Pons (tissue), 1 donor: ENCODE data around the gene MAP3K8.

Source experiments
- DNase-seq: peaks from one replicate; pipeline ENCODE4 v3.0.0-alpha.2; 2016; ENCODE audit warnings: low spot score

The MAP3K8 gene

GRCh38 chr10:30433730-30434272 lies at the start of gene MAP3K8:
TSS of gene MAP3K8 (plus strand) at chr10:30434184. CDS start at chr10:30438939, 4,755 bp downstream.
- DNase-seq, result peak; percentile 76

DNA sequence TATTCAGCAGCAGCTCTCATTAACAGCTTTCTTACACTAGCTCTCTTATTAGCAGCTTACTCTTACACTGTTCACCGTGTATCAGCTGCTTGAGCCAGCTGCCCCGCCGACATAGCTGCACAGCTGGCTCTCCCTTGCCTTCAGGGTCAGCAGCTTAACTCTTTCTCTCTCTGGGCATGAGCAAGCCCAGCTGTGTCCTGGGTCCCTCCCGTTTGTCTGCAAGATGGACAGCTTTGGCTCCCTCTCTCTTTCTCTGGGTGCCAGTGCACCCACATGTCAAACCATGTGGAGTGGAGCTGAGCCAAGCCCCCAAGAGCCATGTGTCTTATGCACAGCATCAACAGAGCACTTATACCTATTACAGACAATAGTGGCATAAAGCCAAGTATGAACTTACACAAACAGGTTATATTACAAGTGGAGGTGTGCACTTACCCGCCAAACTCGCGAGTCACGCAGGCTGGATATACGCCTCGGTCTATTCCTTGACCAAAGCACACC lies 49.2 kb upstream of the MAP3K8 start:
- DNase-seq, result peak; percentile 19

DNA sequence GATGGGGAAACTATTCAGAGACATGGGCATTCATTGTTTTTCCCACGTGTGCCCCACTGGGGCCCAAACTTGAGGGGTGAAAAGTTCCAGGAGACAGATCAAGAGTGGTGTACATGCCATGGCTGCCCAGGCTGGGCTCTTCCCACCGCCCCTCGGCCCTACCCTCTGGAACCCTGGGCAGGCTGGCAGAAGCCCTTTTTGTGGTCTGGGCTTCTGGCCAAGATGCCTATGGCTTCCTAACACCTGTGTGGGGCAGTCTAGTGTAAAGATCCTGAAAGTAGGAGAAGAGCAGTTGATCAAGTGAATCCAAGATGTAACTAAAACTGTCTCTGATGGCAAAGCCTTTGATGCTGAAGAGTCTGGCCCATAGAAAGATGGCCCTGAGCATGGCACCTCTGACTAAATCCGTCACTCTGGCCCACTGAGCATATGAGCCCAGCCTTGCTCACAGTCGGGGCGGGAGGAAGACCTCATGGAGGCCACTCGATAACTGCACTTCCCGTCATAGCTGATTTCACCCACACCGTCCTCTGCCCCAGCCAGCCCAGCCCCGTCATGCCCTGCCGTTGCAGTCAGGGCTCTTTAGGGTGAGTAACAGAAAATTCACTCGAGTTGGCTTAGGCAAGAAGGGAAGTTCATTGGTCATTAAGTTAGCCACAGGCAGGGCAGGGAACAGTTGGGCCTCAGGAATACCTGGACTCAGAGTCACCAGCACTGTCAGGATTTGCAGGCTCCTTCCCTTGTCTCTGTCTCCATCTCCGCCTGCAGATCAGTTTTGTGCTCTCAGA lies 47.0 kb upstream of the MAP3K8 start:
- DNase-seq, result no peak

GRCh38 chr10:30387646-30388243 lies 46.2 kb upstream of the MAP3K8 start:
- no peak for DNase-seq

GRCh38 chr10:30389543-30389942 lies 44.4 kb upstream of the MAP3K8 start:
- no peak for DNase-seq

DNA sequence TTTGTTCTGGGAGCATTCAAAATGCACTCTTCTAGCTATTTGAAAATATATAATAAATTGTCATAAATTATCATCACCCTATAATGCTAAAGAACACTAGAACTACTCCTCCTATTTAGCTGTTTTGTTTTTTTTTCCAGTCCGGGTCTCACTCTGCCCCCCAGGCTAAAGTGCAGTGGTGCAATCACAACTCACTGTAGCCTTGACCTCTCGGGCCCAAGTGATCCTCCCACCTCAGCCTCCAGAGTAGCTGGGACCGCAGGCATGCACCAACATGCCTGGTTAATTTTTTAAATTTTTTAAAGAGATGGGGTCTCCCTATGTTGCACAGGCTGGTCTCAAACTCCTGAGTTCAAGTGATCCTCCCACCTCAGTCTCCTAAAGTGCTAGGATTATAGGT lies 43.8 kb upstream of the MAP3K8 start:
- no peak for DNase-seq

DNA sequence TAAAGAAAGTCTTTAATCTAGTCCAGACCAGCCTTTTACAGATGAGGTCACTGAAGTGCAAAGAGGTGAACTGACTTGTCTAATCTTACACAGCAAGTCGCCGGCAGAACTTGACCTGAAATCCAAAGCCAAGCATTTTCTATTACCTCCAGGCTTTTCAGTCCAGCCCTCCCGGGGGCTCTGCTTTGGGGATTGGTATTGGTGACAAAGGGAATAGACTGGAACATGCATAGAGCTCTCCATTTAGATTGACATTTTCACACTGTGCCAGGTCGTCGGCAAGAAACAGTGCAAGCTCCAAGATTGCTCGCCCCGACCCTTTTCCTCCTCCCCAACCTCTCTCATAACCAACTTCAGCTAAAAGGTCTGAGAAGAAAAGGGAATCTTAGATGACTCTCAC lies 42.7 kb upstream of the MAP3K8 start:
- DNase-seq, result no peak

DNA sequence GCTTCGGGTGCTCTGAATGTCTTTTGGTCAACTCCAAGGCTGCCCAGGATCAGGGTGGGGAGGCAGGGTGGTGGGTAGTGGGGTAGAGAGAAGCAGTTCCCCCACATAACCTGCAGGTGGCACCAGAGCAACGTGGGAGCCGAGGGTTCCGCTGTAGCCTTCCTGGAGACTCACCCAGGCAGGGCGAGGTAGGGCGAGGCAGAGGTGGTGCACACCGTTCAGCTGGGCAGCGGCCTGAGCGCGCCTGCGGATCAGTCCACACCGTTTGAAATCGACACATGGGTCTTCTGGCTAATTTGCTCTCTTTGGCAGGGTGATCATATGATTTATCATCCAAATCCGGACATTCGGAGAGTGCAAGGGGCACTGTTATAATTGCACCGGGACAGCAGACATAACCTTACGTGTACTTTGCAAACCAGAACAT lies 41.4 kb upstream of the MAP3K8 start:
- peak; percentile 30 for DNase-seq

DNA sequence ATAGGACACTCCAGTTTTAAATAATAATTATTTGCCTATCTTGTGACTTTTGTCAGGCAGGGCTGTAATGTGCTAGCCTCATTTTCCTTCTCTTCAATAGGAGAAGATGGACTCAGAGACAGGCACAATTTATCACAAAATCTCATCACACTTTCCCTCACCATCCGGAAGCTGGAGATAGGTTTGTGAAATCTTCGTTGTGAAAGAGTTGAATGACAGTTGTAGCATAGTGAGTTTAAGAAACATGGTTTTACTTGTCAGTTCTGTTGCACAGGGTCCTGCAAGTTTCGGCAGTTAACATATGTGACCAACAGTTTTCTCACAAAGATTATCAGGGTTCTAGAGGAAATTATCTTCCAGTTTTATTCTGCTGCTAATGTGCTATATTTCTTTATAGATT lies 37.7 kb upstream of the MAP3K8 start:
- DNase-seq, result no peak

- DNase-seq, result no peak
Observed at GRCh38 chr10:30396698-30397097, 37.3 kb upstream of the MAP3K8 start.

GRCh38 chr10:30398193-30398592 lies 35.8 kb upstream of the MAP3K8 start:
- no peak for DNase-seq

DNA sequence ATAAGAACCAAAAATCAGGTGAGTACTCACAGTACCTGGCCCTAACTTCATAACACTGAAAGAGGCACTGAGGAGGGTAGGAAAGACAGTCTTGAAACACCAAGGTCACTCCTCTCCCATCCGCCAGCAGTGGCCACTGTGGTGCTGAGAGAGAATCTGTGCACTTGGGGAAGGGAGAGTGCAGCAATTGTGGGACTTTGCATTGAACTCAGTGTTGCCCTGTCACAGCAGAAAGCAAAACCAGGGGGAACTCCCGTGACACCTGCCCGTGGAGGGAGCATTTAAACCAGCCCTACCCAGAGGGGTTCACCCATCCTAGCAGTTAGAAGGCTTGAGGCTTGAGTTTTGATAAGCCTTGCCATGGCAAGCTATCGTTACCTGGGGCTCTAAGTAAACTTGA lies 35.2 kb upstream of the MAP3K8 start:
- no peak for DNase-seq

DNA sequence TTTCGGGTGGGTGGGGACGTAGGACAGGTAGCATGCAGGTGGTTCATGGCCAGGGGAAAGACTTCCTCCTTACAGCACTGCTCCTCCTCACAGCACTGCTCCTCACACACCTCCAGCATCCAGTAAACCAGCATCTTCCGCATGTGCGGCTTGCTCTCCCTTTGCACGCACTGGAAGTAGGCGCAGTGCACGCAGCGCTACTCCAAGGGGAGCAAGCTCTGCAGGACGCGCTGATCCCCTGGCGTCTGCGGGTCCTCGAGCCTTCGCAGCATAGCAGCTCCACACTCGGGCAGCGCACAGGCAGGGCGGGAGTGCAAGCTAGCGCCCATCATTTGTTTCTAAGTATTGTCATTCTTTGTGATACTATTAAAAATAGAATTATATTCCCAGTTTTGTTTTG lies 30.5 kb upstream of the MAP3K8 start:
- DNase-seq, result no peak

DNA sequence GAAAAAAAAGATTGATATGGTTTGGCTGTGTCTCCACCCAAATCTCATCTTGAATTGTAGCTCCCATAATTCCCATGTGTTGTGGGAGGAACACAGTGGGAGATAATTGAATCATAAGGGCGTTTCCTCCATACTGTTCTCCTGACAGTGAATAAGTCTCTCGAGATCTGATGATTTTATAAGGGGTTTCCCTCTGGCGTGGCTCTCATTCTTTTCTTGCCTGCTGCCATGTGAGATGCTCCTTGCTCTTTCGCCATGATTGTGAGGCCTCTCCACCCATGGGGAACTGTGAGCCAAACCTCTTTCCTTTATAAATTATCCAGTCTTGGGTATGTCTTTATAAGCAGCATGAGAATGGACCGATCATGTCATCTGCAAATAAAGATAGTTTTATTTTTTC lies 29.4 kb upstream of the MAP3K8 start:
- no peak for DNase-seq

DNA sequence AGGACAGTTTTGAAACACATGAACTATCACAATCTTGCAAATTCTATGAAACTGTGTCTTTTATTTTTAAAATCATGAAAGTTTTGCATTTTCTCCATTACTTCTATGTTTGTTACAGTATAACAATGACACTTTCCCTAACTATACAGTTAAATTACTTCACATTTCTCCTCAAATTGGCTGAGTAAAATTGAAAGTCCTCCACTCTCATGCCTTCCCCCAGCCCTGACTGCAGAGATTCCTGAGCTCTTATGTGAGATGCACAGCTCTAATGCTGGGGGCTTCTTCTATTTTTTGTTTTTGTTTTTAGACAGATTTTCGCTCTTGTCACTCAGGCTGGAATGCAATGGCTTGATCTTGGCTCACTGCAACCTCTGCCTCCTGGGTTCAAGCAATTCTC lies 22.7 kb upstream of the MAP3K8 start:
- no peak for DNase-seq

- DNase-seq, result no peak
Observed at GRCh38 chr10:30412901-30413300, 21.1 kb upstream of the MAP3K8 start.

DNA sequence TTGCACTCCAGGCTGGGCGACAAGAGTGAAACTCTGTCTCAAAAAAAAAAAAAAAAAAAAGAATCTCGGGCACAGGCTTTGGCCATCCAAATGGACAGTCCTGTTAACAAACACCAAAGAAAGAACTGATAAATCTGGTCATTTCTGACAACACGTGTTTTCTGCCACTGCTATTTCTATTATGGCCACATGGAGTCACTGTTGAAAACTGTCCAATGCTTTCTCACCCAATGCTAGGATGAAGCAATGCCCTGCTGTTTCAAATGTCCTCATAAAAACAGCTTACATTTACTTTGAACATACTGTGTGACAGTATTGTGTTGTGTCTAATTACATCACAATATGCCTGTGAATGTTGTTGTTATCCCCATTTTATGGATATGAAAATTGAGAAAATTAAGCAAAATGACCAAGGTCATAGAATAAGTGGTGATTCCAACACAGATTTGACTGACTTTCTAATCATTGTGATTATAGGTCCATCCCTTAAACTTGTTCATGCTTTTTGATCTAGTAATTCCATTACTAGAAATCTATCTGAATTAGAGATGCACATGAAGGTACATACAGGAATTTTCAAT lies 19.9 kb upstream of the MAP3K8 start:
- DNase-seq, result peak; percentile 64

GRCh38 chr10:30415593-30415992 lies 18.4 kb upstream of the MAP3K8 start:
- no peak for DNase-seq

DNA sequence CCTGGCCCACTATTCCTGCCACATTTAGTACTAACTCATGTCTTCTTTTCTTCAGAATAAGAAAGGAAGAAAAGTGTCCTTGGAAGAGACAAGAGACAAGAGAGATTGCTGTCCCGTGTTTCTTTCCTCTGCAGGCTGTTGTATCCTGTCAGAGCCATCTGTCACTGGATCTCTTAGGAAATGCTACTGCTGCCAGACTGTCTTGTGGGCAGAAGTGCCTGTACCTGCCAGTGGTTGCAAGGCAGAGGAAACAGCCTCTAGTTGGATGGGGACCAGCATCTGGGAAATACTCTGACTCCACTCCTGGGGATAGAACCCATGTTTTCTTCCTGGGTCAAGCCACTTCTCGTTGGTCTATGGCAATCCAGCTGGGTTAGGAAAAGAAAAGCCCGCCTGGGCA lies 16.7 kb upstream of the MAP3K8 start:
- DNase-seq, result no peak

DNA sequence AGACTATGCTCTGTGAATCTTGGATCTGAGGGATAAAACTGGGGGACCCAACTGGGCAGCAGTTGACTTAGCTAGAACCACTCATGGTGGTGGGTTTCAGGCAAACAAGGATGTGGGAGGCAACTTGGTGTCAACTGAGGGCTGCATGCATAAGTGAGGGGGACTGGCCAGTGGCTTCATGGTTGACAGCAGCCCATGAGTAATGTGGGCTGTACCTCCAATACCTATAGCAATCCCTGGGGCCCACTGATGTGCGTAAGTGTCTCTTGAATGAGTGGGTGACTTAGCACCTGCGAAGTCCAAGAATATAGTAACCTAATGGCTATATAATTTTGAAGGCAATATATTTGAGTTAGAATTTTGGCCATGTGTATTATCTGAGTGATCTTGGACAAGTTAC lies 13.7 kb upstream of the MAP3K8 start:
- DNase-seq, result no peak

- no peak for DNase-seq
Observed at GRCh38 chr10:30420766-30421165, 13.2 kb upstream of the MAP3K8 start.

- DNase-seq, result no peak
Observed at GRCh38 chr10:30422151-30422695, 11.8 kb upstream of the MAP3K8 start.
